Occipital lobe (tissue), 3 donors: Measurements from ENCODE around the gene TMEM131. TPM values are rescaled to one million over a fixed set of nuclear protein-coding genes. Genes with fewer than 3 reads are reported as not detected.
"Not testable (repeated sequence)": the region's sequence is repeated elsewhere in the genome, so short reads cannot be mapped to it uniquely, and the experiment has no call there.

Experiments used
- DNase-seq: peaks from one replicate; lab custom pipeline; 2025; lab: John Stamatoyannopoulos, UW
- small RNA-seq: library from RNA; depleted of rRNA; stranded (forward); fragments of <200 nt; gene quantifications from one replicate; pipeline ENCODE3, GENCODE V24; 2014
- total RNA-seq: library from RNA; depleted of rRNA; stranded (reverse); fragments of >200 nt; gene quantifications from one replicate; pipeline ENCODE4 v1.2.3, GENCODE V29; 2014

TMEM131 gene
- total RNA-seq, 1 donor from 2014 or later: 42.9 TPM

DNA sequence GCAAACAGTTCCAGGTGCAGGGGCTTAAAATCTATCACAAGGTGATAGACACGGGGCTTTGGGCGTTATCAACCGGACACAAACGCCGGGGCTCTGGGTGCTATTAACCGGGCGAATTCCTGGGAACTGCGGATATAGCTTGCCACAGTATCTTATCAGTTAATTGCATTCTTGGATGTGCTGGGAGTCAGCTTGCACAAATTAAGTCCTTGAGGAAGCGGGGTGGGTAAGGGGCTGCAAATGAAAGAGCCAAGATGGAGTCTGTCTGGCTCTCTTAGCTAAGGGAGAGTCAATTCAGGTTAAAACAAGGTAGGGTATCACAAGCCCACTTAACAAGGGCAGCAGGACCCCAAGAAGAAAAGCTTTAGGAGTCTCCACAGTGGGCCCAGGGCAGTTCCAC, 283.6 kb downstream of the TMEM131 start:
- not testable (repeated sequence) for DNase-seq

DNA sequence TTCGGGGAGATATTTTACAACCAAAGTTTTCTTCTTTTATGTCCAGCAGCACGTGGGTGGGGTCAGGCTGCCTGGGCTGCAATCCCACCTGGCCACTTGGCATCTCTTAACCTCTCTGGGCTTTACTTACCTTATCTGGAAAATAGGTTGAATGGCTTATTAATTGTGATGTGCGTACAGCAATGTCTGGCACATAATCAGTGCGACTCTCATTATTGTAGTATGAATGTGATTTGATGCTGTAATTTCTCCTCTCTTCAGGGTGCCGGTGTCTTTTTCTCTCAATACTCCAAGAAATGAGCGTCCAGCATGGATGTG, 284.4 kb downstream of the TMEM131 start:
- DNase-seq: no peak

DNA sequence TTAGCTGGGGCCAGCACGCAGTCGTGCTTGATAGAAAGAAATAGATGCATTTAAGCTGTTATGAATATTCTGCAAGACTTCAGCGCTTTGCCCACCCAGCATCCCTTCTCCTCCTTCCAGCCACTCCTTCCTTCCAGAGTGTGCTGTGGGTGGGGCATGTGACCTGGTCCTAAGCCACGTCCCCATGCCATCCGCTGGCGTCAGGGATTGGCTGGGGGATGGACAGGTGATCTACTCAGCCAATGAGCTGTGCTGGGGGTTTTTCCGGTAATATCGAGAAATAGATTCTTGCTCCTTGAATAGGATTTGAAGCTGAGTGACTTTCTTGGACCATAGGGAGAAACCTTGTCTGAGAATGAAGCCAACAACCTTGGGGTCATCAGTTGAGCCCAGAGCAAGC, 287.1 kb downstream of the TMEM131 start:
- no peak for DNase-seq

DNA sequence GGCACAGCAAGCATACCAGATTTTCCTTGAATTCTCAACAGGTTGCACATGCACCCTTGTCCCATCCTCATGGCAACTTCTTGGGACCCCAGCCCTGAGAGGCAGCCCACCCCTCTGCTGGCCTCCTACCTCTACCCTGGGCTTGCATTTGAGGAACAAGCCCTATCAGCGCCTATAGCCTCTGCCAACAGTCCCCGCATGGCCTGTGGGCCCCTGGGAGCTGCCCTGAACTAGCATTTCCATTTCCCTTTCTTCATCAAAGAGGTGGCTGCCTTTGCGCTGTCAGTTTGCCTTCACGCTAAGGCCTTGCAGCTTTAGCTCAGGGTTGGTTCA, 287.7 kb downstream of the TMEM131 start:
- DNase-seq: no peak

DNA sequence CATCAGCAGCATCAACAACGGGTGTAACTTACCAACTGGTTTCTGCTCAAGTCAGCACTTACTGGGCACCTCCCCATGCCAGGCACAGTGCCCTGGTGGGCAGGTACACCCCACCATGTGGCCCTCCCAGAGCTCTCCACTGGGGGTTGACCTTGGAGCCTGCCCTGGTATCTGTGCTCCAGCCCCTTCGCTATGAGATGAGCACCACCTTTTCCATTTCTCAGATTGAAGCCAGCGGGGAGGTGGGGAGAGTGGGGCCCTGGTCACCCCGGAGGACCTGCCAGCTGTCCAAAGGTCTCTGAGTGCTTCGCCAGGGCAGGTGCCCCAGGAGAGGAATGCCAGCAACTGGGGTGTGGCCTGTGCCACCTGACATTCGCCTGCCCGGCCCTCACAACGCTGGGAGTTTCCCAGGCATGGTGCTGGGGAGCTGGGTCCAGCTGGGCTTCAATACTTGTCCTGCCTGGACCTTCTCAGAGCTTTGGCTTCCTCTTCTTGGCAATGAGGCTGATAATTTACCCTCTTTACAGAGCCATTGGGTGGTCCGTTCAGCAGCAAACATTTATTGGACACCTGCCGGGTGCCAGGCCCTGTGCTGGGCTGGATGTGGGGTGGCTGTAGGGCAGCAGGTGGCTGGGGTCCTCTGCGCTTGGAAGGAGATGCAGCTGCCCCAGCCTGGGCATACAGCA, 288.2 kb downstream of the TMEM131 start:
- DNase-seq: no peak

DNA sequence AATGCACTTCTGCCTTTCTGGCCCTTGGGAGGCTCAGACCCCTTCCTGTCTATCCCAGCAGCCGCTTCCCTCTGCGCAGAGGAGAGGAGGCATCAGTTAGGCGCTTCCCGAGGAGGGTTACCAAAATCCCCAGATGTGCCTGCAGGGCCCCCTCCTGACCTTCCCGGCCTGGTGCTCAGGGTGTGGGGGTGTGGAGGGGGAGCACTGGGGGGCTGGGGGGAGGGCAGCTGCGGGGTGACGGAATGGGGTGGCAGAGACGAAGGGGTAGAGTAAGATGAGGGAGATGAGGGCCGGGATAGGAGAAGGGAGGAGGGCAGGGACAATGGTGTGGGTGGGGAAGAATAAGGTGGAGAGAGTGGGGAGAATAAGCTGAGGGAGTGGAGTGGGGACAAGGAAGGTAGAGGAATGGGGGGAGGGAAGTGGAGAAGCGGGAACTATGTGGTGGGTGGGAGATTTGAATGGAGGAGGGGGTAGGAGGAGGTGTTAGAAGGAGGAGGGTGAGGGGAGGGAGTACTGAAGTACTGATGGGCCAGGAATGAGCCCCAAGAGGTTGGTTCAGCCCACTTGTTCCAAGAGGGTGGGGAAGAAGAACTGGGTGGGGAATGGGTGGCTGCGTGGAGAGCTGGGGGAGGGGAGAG, 288.9 kb downstream of the TMEM131 start:
- DNase-seq: no peak

Small RNAs within 50 kb of the gene (small RNA-seq; reads per million reads assigned to genes)
- gene HMGN1P36 (not detected), gene RNU7-96P (not detected)

Other genes with a start within 250 kb of the TMEM131 start
- gene VWA3B, start 91.2 kb upstream of the TMEM131 start, total RNA-seq: 0.31 TPM